ENCODE results near the gene INPP5A.

Gene INPP5A

GRCh38 chr10:132690821-132691610 is 153.4 kb downstream of the INPP5A start:
- DNase-seq (ENCODE audit: extremely low read depth, low read depth), result no peak
- TF ChIP-seq CTCF (IDR thresholded peaks at IDR 0.05; ENCODE audit: low read depth, low read length), result no peak

DNA sequence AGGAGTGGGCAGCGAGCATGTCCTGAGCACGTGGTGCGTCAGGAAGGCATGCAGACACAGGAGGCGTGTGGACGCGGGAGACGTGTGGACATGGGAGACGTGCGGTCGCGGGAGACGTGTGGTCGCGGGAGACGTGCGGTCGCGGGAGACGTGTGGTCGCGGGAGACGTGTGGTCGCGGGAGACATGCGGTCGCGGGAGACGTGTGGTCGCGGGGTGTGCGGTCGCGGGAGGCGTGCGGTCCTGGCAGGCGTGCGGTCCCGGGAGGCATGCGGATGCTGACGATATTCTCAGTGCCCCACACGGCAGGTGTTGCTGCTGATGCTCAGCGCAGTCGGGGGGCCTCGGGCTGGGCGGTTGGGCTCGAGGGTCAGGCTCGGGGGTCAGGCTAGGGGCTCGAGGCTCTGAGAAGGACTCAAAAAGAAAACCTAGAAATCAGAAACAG is 154.1 kb downstream of the INPP5A start:
- DNase-seq (ENCODE audit: extremely low read depth, low read depth), result no peak
- no peak for TF ChIP-seq CTCF (IDR thresholded peaks at IDR 0.05; ENCODE audit: low read depth, low read length)

DNA sequence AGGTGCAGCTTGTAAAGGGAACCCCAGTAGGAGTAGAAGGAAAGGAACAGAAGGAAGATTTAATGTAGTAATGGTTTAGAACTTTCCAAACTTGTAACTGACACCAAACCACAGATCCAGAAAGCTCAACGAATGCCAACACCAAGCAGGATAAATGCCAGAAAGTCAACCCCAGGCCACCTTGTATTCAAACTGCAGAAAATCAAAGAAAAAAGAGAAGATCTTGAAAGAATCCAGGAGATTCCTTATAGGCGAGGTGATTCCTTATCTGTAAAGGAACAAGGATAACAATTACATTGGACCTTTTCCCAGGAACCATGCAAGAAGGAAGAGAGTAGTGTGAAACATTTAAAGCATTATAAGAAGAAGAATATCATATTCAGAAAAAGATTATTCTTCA is 154.7 kb downstream of the INPP5A start:
- no peak for TF ChIP-seq CTCF (IDR thresholded peaks at IDR 0.05; ENCODE audit: low read depth, low read length)
- DNase-seq (ENCODE audit: extremely low read depth, low read depth), result no peak

GRCh38 chr10:132693676-132694075 is 156.1 kb downstream of the INPP5A start:
- no peak for DNase-seq (ENCODE audit: extremely low read depth, low read depth)
- no peak for TF ChIP-seq CTCF (IDR thresholded peaks at IDR 0.05; ENCODE audit: low read depth, low read length)

GRCh38 chr10:132696204-132696603 is 158.6 kb downstream of the INPP5A start:
- no peak for TF ChIP-seq CTCF (IDR thresholded peaks at IDR 0.05; ENCODE audit: low read depth, low read length)
- DNase-seq (ENCODE audit: extremely low read depth, low read depth), result no peak

- DNase-seq (ENCODE audit: extremely low read depth, low read depth), result no peak
- no peak for TF ChIP-seq CTCF (IDR thresholded peaks at IDR 0.05; ENCODE audit: low read depth, low read length)
Observed at GRCh38 chr10:132696728-132697577, 159.4 kb downstream of the INPP5A start.

All from AG09319 (cell line).